Measurements from ENCODE around the gene GDF2. TPM values are rescaled to one million over a fixed set of nuclear protein-coding genes. Genes with fewer than 3 reads are reported as not detected.

The GDF2 gene
- total RNA-seq, 1 experiment from 2014 or later: not detected

- Histone ChIP-seq H3K23ac (ENCODE audit: insufficient read length, low read depth, low read length) (no peak overlapping the region), H3K27ac (ENCODE audit: insufficient read length, low read depth, low read length) (no peak overlapping the region), H4K5ac (ENCODE audit: insufficient read length, low read depth, low read length) (no peak overlapping the region), H3K9me3 (ENCODE audit: control insufficient read depth, low read depth, low read length) (no peaks in the 10 kb centered on the region), H2BK120ac (ENCODE audit: low read depth, low read length, poor library complexity, severe bottlenecking) (no peak overlapping the region), H3K23me2 (ENCODE audit: insufficient read length, low read depth, low read length, poor library complexity, severe bottlenecking) (no peaks in the 10 kb centered on the region), H4K20me1 (ENCODE audit: control insufficient read depth, insufficient read depth, insufficient read length) (no peaks in the 10 kb centered on the region), H2AK5ac (ENCODE audit: insufficient read length, low read length) (no peak overlapping the region), H2AFZ (ENCODE audit: low read length) (no peak overlapping the region), H3T11ph (ENCODE audit: low read length) (no peak overlapping the region), H3K9ac (ENCODE audit: extremely low read depth, insufficient read length, low read length) (no peak overlapping the region), H3K4me1 (ENCODE audit: insufficient read depth, low read length) (no peaks in the 10 kb centered on the region), H3K4me2 (ENCODE audit: insufficient read depth, insufficient read length, low read length) (no peak overlapping the region), H3K18ac (ENCODE audit: insufficient read length, low read depth, low read length) (no peak overlapping the region), H3K14ac (ENCODE audit: insufficient read depth, low read length) (no peak overlapping the region), H3K4ac (ENCODE audit: low read depth, low read length) (no peak overlapping the region), H3K79me1 (ENCODE audit: insufficient read depth, low read depth, low read length, poor library complexity, severe bottlenecking) (no peaks in the 10 kb centered on the region), H2BK20ac (ENCODE audit: low read depth, low read length, poor library complexity, severe bottlenecking) (no peak overlapping the region), H3K79me2 (ENCODE audit: insufficient read depth, low read length) (no peaks in the 10 kb centered on the region), H4K91ac (ENCODE audit: insufficient read length, low read depth, low read length) (no peak overlapping the region), H2BK5ac (ENCODE audit: insufficient read length, low read length) (no peak overlapping the region), H3K56ac (ENCODE audit: insufficient read length, low read depth, low read length) (no peak overlapping the region), H4K8ac (replicated peaks; ENCODE audit: insufficient read length, low read depth, low read length) (no peak overlapping the region), H2BK15ac (ENCODE audit: low read depth, low read length) (no peak overlapping the region), H3K27me3 (ENCODE audit: insufficient read depth, low read length) (no peaks in the 10 kb centered on the region), H2BK12ac (ENCODE audit: insufficient read length, low read depth, low read length) (no peak overlapping the region)
- no peak overlapping the region for H3K27ac Mint-ChIP-seq
- no CpG with 5 or more reads among the region's 5 CpGs for WGBS (ENCODE audit: extremely low coverage, insufficient read length, low lambda C conversion rate)
- no peak for DNase-seq
- no peak for TF ChIP-seq CTCF (conservative IDR thresholded peaks at IDR 0.05)
- peaks cover 0 to 2% of the 10 kb centered on the region in 2 experiments; a peak in 2 of 5 replicates for H3K9me3 Mint-ChIP-seq
- H3K4me3 Mint-ChIP-seq: no peak overlapping the region
- H3K4me1 Mint-ChIP-seq: no peaks in the 10 kb centered on the region
- peaks cover 5% of the 10 kb centered on the region; the same call in 1 of the 2 replicates for H3K27me3 Mint-ChIP-seq (ENCODE audit: low read depth)
- no peaks in the 10 kb centered on the region for H3K36me3 Mint-ChIP-seq (ENCODE audit: insufficient read depth in 1 of 3, low read depth in 3 of 3)
Measured at GRCh38 chr10:47326306-47326926, 4.2 kb downstream of the GDF2 start.
